GM18498 (cell line): Measurements from ENCODE around the gene MTO1.
A peak's percentile ranks its signal among the peaks of the same experiment; 100 is the strongest.
"Not testable (repeated sequence)": the region's sequence is repeated elsewhere in the genome, so short reads cannot be mapped to it uniquely, and the experiment has no call there.

Experiments
- ATAC-seq: cut with Tn5 transposase; IDR thresholded peaks from one replicate; pipeline ENCODE4 v1.9.1; 2021; ENCODE audit warnings: mild to moderate bottlenecking, moderate library complexity; ENCODE audit not compliant: unreplicated experiment

The MTO1 gene

DNA sequence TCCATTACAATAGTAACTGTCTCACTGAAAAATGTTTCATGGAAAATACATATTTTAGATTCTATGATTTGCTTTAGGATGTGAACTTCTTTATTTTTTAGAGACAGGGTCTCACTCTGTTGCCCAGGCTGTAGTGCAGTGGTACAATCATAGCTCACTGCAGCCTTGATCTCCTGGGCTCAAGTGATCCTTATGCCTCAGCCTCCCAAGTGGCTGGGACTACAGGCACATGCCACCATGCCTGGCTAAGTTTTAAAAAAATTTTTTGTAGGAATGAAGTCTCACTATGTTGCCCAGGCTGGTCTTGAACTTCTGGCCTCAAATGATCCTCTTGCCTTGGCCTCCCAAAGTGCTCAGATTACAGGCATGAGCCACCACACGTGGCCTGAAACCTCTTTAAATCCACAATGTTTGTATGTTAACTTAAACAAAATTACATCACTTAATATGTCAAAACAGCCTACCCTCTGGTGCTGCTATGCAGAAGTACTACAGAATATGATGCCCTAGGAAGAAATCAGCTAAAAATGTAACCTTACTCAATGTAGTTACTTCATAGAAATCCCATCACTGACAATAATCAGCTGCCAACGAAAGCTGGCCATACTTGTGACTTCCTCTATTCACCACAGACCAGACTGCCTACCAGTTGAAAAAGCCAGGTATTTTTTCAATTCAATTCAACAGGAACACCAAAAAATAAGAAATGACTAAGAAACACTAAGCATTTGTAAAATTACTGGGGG, 41.7 kb downstream of the MTO1 start:
- ATAC-seq: no peak

GRCh38 chr6:73504160-73504559, 42.6 kb downstream of the MTO1 start:
- ATAC-seq: no peak

DNA sequence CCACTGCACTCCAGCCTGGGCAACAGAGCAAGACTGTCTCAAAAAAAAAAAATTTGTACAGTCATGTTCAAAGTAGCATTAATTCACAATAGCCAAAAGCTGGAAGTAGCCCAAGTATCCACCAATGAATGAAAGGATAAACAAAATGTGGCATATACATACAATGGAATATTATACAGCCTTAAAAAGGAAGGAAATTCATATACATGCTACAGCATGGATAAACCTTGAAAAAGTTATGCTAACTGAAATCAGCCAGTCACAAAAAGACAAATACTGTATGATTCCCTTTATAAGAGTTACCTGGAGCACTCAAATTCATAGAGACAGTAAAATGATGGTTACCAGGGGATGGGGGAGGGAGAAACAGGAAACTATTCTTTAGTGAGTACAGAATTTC, 43.6 kb downstream of the MTO1 start:
- no peak for ATAC-seq

GRCh38 chr6:73505705-73506104, 44.2 kb downstream of the MTO1 start:
- not testable (repeated sequence) for ATAC-seq

GRCh38 chr6:73506246-73506645, 44.7 kb downstream of the MTO1 start:
- ATAC-seq: no peak

- no peak for ATAC-seq
Measured at GRCh38 chr6:73508776-73509175, 47.2 kb downstream of the MTO1 start.

DNA sequence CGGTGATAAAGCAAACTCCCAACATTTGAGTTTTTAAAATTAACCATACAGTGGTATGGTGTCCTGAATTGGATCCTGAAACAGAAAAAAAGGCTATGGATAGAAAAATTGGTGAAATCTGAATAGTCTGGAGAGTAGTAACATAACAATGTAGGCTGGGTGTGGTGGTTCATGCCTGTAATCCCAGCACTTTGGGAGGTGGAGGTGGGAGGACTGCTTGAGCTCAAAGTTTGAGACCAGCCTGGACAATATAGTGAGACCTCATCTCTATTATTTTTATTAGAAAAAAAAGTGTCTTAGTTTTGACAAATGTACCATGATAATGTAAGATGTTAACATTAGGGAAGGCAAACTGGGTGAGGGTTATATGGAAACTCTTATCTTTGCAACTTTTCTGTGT, 48.3 kb downstream of the MTO1 start:
- ATAC-seq: no peak

DNA sequence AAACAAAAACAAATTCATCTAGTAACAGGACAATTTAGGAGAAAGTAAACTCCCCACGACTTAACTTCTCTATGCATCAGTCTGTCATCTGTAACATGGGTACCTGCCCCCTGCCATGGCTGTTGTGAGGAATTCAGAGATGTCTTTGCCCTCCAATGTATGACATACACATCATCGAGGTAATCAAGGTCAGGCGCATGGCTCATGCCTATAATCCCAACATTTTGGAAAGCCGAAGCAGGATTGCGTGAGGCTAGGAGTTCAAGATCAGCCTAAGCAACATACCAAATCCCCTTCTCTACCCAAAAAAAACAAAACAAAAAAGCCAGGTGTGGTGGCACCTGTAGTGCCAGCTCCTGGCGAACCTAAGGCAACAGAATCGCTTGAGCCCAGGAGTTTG, 50.3 kb downstream of the MTO1 start:
- ATAC-seq: no peak

DNA sequence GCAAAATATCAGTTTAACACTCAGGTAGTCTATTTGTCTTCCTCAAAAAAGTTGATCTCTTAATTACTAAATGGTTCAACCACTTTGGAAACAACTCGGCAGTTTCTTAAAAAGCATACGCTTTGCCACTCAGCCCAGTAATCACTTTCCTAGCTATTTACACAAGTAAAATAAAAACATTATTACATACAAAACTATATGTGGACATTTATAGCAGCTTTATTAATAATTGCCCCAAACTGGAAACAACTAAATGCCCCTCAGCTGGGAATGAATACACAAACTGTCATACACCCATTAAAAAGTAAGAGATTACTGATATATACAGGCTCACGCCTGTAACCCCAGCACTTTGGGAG, 51.9 kb downstream of the MTO1 start:
- no peak for ATAC-seq

DNA sequence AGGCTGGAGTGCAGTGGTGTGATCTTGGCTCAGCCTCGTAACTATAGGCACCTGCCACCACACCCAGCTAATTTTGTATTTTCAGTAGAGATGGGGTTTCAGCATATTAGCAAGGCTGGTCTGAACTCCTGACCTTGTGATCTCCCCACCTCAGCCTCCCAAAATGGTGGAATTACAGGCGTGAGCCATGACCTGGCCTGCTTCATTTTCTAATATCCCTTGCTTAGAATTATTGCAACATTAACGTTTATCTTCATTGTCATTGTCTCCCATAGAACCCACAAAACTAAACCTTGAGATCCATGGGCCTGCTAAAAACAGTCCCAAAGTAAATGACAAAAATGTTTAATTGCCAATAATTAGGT, 53.2 kb downstream of the MTO1 start:
- no peak for ATAC-seq

GRCh38 chr6:73515204-73515655, 53.7 kb downstream of the MTO1 start:
- ATAC-seq: peak; percentile 40

DNA sequence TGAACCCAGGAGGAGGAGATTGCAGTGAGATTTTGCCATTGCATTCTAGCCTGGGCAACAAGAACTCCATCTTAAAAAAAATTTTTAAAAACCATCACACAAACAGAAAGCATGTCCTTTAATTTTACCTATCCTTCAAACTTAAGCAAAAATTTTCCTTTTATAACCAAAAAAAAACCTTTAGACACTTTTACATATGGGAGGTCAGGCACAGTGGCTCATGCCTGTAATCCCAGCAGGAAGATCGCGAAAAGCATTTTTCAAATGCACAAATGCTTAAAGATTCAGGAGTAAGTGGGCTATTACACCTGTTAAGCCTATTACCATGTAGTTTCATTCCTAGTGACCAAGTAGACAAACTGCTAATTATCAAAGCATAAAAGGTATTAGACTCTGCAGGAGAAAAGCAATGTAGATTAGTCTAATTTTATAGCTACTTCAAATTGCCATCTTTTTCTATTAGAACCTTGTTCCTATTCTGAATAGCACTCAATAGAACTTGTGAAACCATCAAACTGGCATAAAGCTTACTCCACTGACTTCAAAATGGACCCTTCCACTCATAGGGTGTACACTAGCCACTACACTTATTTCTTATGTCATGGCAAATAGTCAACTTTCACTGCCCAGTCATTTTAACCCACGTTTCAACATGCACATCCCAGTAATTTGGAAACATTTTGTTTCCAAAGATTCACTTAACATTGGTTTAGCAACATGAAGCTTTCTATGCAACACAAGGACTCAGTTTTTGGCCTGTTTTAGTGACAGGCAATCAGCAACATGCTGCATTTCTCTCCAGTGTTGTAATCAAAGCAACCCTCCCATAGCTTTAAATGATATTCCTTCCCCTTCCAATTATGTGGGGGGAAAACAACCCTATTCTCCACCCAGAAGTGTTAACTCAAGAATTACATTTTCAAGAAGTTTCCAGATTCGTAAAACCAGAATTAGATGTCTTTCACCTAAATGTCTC, 55.3 kb downstream of the MTO1 start:
- ATAC-seq: no peak

- ATAC-seq: not testable (repeated sequence)
Measured at GRCh38 chr6:73518100-73518981, 56.8 kb downstream of the MTO1 start.

GRCh38 chr6:73518982-73519881, 57.7 kb downstream of the MTO1 start:
- ATAC-seq: not testable (repeated sequence)

DNA sequence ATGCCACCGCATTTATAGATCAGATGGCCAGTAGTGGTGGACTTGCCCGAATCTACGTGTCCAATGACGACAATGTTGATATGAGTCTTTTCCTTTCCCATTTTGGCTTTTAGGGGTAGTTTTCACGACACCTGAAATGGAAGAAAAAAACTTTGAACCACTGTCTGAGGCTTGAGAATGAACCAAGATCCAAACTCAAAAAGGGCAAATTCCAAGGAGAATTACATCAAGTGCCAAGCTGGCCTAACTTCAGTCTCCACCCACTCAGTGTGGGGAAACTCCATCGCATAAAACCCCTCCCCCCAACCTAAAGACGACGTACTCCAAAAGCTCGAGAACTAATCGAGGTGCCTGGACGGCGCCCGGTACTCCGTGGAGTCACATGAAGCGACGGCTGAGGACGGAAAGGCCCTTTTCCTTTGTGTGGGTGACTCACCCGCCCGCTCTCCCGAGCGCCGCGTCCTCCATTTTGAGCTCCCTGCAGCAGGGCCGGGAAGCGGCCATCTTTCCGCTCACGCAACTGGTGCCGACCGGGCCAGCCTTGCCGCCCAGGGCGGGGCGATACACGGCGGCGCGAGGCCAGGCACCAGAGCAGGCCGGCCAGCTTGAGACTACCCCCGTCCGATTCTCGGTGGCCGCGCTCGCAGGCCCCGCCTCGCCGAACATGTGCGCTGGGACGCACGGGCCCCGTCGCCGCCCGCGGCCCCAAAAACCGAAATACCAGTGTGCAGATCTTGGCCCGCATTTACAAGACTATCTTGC, 58.6 kb downstream of the MTO1 start:
- ATAC-seq: no peak

GRCh38 chr6:73520688-73521350, 59.3 kb downstream of the MTO1 start, which contains the start of gene EEF1A1:
Gene EEF1A1, minus strand, starts transcription at chr6:73521032. Its CDS starts 1,006 bp downstream, at chr6:73520026.
- ATAC-seq: peak; percentile 73

DNA sequence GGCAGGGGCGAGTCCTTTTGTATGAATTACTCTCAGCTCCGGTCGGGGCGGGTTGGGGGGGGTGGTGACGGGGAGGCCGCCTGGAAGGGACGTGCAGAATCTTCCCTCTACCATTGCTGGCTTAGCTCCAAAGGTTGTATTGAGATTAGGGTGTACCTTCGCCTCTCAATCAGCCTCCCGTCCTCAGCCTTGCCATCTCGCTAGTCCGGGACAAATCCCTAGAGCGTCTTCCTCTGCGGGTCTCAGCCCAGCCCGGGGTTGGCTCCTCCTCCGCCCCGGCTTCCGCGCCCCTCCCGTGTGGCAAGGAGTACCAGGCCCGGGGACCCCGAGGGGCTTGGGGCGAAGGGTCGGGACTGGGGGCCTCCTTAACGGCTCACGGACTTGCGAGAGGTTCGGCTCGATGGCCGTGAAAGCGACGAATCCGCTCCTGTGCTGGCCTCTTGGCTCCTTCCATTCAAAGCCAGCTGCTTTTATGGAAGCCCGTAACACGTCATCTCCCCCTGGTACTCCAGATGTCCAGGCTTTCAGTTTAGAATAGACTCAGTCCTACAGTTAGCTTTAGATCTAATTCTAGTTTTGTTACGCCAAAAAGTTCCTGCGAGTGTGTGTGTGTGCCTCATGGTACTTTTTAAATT, 59.9 kb downstream of the MTO1 start:
- peak; percentile 35 for ATAC-seq
